A673 (cell line): ENCODE results near the gene SSTR1. TPM values are rescaled to one million over a fixed set of nuclear protein-coding genes. Genes with fewer than 3 reads are reported as not detected.

Experiments
- Bru-seq: library from RNA; stranded (reverse); fragments of 400-500 nt; gene quantifications from one replicate; lab custom pipeline; 2021; lab: Mats Ljungman, UMichigan
- BruChase-seq, 2 experiments: library from RNA; stranded (reverse); fragments of 400-500 nt; gene quantifications; one replicate each; lab custom pipeline; 2021; lab: Mats Ljungman, UMichigan
- BruUV-seq: library from RNA; stranded (reverse); fragments of 400-500 nt; replicated peaks from 2 replicates; lab custom pipeline; 2021; lab: Mats Ljungman, UMichigan
- CTCF ChIA-PET: fragments of 300-600 bp; sonication (Branson Sonifier 250); formaldehyde crosslinking; loops from one replicate; lab custom pipeline; 2022; ENCODE audit warnings: antibody characterized with exemption; lab: Charles Lee
- POLR2A ChIA-PET: fragments of 300-600 bp; sonication (Branson Sonifier 250); formaldehyde crosslinking; loops from one replicate; lab custom pipeline; 2022; ENCODE audit warnings: antibody characterized with exemption; ENCODE audit not compliant: low non-redundant PET; lab: Charles Lee
- DNase-seq: peaks from one replicate; pipeline ENCODE4 v3.0.0-alpha.2; 2015; ENCODE audit warnings: low spot score
- H3K27ac ChIP-seq: fragments of 200-600 bp; sonication (generic); 2 replicates; pipeline ENCODE4 v1.5.1; 2016; ENCODE audit warnings: mixed run types, low read depth, mild to moderate bottlenecking, mixed read lengths, antibody characterized with exemption, low read length; ENCODE audit not compliant: poor library complexity, severe bottlenecking
- H3K27me3 ChIP-seq: fragments of 200-600 bp; sonication (generic); replicated peaks from 2 replicates; pipeline ENCODE4 v1.6.1; 2017; ENCODE audit warnings: mixed run types, low read depth, mild to moderate bottlenecking, mixed read lengths, antibody characterized with exemption, low read length; ENCODE audit not compliant: insufficient read depth, poor library complexity
- H3K36me3 ChIP-seq: fragments of 200-600 bp; sonication (generic); 2 replicates; pipeline ENCODE4 v1.6.1; 2016; ENCODE audit warnings: mixed run types, mild to moderate bottlenecking, mixed read lengths, antibody characterized with exemption, low read length; ENCODE audit not compliant: insufficient read depth, poor library complexity, severe bottlenecking
- H3K4me1 ChIP-seq: fragments of 200-600 bp; sonication (generic); 2 replicates; pipeline ENCODE4 v1.6.1; 2017; ENCODE audit warnings: mixed run types, mild to moderate bottlenecking, mixed read lengths, antibody characterized with exemption, low read length; ENCODE audit not compliant: insufficient read depth, poor library complexity, severe bottlenecking
- H3K4me3 ChIP-seq: fragments of 200-600 bp; sonication (generic); 2 replicates; pipeline ENCODE4 v1.5.1; 2016; ENCODE audit warnings: low read depth, mixed run types, mild to moderate bottlenecking, mixed read lengths, low read length; ENCODE audit not compliant: poor library complexity, severe bottlenecking
- H3K9me3 ChIP-seq: fragments of 200-600 bp; sonication (generic); 2 replicates; pipeline ENCODE4 v1.6.1; 2016; ENCODE audit warnings: mixed run types, low read depth, mild to moderate bottlenecking, mixed read lengths, antibody characterized with exemption, low read length; ENCODE audit not compliant: poor library complexity, severe bottlenecking
- CTCF ChIP-seq: fragments of 300-800, 200-600 bp; sonication (generic); conservative IDR thresholded peaks from 2 replicates; pipeline ENCODE4 v1.5.1; 2017; ENCODE audit warnings: low read depth, mild to moderate bottlenecking, antibody characterized with exemption, low read length, moderate library complexity, mixed read lengths
- EZH2 ChIP-seq: fragments of 200-600 bp; sonication (generic); IDR thresholded peaks from 2 replicates; pipeline ENCODE4 v1.6.1; 2017; ENCODE audit warnings: borderline replicate concordance, low read depth, mild to moderate bottlenecking, mixed read lengths, antibody characterized with exemption, low read length; ENCODE audit not compliant: poor library complexity, severe bottlenecking
- intact Hi-C: fragments of 100-400 bp; cut with micrococcal nuclease; formaldehyde crosslinking; loops from one replicate; pipeline ENCODE4 v1.10.0; 2022; ENCODE audit not compliant: unreplicated experiment
- long read RNA-seq: library from polyadenylated mRNA; stranded (forward); transcript quantifications from one replicate; pipeline ENCODE4 v2.0.0, GENCODE V29; 2022
- total RNA-seq: library from RNA; stranded (reverse); gene quantifications from 2 replicates; pipeline ENCODE4 v1.2.3, GENCODE V29; 2021

The SSTR1 gene
- total RNA-seq (3.7 and 3.8 TPM in 2 replicates), Bru-seq, nascent RNA (percentile 37 among the genes with signal in this experiment), BruChase-seq, experiment 1, labeled RNA remaining after a 2-hour chase (percentile 59 among the genes with signal in this experiment), BruChase-seq, experiment 2, labeled RNA remaining after a 6-hour chase (percentile 57 among the genes with signal in this experiment)
- long read RNA-seq, partial matches to known transcripts: 3 of 4 reads
- long read RNA-seq, other reads (novel, unspliced or antisense): 1 of 4 reads

- peak within 1 kb of the TSS; percentile 55 for H3K4me3 ChIP-seq
- intact Hi-C loops: loop anchor here (5.0 kb wide), 2 partner anchors 306 to 399 kb away; no protein-coding TSS in a partner anchor
- peaks cover 7% of the 10 kb centered on the region for H3K9me3 ChIP-seq
- H3K4me1 ChIP-seq: peaks cover 4% of the 10 kb centered on the region
- BruUV-seq: no TSS peak
- peak; percentile 35 for DNase-seq
- no peaks in the 10 kb centered on the region for H3K36me3 ChIP-seq
- no peak for TF ChIP-seq EZH2
- no peak for TF ChIP-seq CTCF
- ChIA-PET POLR2A (no interaction called here), CTCF (interaction anchor here (0.5 kb wide), 1 partner anchor 319 kb away, joined by 6 read pairs; no protein-coding TSS in a partner anchor)
- H3K27ac ChIP-seq: no peak within 1 kb of the TSS
- H3K27me3 ChIP-seq: peaks cover 26% of the 10 kb centered on the region
Measured at GRCh38 chr14:38207736-38208617, at the start of gene SSTR1. Gene SSTR1 (plus strand): TSS chr14:38207904. CDS start chr14:38209390, 1,486 bp downstream.

GRCh38 chr14:38158468-38158867 lies 49.2 kb upstream of the SSTR1 start:
- Histone ChIP-seq H3K4me3 (no peak overlapping the region), H3K36me3 (no peaks in the 10 kb centered on the region), H3K27me3 (no peaks in the 10 kb centered on the region), H3K4me1 (no peaks in the 10 kb centered on the region), H3K27ac (no peak overlapping the region), H3K9me3 (no peaks in the 10 kb centered on the region)
- ChIA-PET CTCF (no interaction called here), POLR2A (no interaction called here)
- TF ChIP-seq EZH2 (no peak), CTCF (no peak)
- no TSS peak for BruUV-seq
- no peak for DNase-seq
- intact Hi-C loops: no loop called here

GRCh38 chr14:38168416-38168815 lies 39.3 kb upstream of the SSTR1 start:
- Histone ChIP-seq H3K4me3 (no peak overlapping the region), H3K9me3 (no peaks in the 10 kb centered on the region), H3K27ac (no peak overlapping the region), H3K36me3 (no peaks in the 10 kb centered on the region), H3K27me3 (no peaks in the 10 kb centered on the region), H3K4me1 (no peaks in the 10 kb centered on the region)
- intact Hi-C loops: no loop called here
- TF ChIP-seq EZH2 (no peak), CTCF (no peak)
- no TSS peak for BruUV-seq
- POLR2A ChIA-PET: no interaction called here
- CTCF ChIA-PET: no interaction called here
- DNase-seq: no peak
